NB4 (cell line): ENCODE data around the gene CUX1.

Experiments
- DNase-seq: peaks from one replicate; pipeline ENCODE4 v3.0.0; 2010; ENCODE audit warnings: low read depth
- H3K4me3 ChIP-seq: one replicate; pipeline ENCODE4 v1.5.1; 2011; ENCODE audit warnings: mild to moderate bottlenecking, low read depth, low read length, moderate library complexity
- CTCF ChIP-seq: IDR thresholded peaks from one replicate; pipeline ENCODE4 v1.5.1; 2012; ENCODE audit warnings: low read depth, low read length
- MAX ChIP-seq: IDR thresholded peaks from 2 replicates; pipeline ENCODE4 v1.6.1; 2011; ENCODE audit warnings: low read depth, low read length
- MYC ChIP-seq: IDR thresholded peaks from 2 replicates; pipeline ENCODE4 v1.6.1; 2011; ENCODE audit warnings: low read depth, low read length
- POLR2A ChIP-seq: IDR thresholded peaks from 2 replicates; pipeline ENCODE4 v1.6.1; 2011; ENCODE audit warnings: mild to moderate bottlenecking; ENCODE audit not compliant: insufficient read length; ENCODE audit errors: extremely low read depth

CUX1 gene

GRCh38 chr7:101903515-101903868, 86.1 kb downstream of the CUX1 start:
- H3K4me3 ChIP-seq, result no peak overlapping the region
- TF ChIP-seq POLR2A (no peak), MAX (no peak), MYC (no peak), CTCF (no peak)
- no peak for DNase-seq

- no peak for DNase-seq
- TF ChIP-seq MAX, result no peak
- no peak for TF ChIP-seq POLR2A
- TF ChIP-seq MYC, result no peak
- TF ChIP-seq CTCF, result no peak
- H3K4me3 ChIP-seq, result no peak overlapping the region
Measured at GRCh38 chr7:101904019-101904418, 86.6 kb downstream of the CUX1 start.

- no peak overlapping the region for H3K4me3 ChIP-seq
- TF ChIP-seq CTCF, result no peak
- TF ChIP-seq MAX, result no peak
- TF ChIP-seq POLR2A, result no peak
- no peak for TF ChIP-seq MYC
- DNase-seq, result no peak
Measured at GRCh38 chr7:101905203-101905865, 87.9 kb downstream of the CUX1 start.

DNA sequence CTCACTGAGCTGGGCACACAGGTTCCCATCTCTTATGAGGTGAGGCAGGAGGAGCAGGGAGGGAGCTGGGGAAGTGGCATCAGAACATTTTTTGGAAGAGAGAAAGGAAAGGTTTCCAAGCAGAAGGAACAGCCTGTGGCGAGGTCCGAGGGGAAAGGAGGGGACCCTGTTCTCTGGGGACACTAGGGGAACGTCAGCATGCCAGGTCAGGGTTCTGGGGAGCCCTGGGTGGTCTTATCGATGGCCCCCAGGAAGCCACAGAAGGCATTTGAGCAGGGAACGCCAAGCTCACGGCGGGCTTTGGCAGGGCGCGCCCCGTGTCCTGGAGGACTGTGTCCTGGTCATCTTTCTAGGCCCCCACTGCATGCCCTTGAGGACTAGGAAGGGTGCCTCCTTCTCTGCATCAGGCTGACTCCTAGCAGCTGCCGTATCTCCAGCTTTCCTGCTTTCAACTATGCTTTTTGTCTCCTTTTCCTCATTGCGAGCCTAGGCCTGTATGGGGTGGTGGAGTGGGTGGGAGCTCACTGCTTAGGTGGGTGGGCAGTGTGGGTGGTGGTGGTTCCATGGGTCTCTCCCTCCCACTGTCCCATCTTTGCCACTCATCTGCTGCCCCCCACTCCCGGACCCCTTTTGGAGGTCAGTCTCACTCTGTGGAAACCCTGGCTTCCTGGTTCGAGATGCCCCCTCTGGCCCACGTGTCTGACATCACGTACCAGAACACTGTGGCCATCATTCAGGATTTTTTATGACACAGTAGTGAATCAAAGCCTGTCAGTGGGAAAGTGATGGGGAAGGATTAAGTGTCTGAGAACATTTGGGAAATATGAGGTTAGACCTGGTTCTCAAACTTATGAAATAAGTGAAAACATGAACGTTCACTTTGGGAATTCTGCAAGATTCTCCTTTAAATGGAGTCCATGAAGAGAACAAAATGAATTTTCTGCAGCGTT, 89.1 kb downstream of the CUX1 start:
- no peak overlapping the region for H3K4me3 ChIP-seq
- TF ChIP-seq CTCF (no peak), POLR2A (no peak), MYC (no peak), MAX (no peak)
- DNase-seq, result no peak

DNA sequence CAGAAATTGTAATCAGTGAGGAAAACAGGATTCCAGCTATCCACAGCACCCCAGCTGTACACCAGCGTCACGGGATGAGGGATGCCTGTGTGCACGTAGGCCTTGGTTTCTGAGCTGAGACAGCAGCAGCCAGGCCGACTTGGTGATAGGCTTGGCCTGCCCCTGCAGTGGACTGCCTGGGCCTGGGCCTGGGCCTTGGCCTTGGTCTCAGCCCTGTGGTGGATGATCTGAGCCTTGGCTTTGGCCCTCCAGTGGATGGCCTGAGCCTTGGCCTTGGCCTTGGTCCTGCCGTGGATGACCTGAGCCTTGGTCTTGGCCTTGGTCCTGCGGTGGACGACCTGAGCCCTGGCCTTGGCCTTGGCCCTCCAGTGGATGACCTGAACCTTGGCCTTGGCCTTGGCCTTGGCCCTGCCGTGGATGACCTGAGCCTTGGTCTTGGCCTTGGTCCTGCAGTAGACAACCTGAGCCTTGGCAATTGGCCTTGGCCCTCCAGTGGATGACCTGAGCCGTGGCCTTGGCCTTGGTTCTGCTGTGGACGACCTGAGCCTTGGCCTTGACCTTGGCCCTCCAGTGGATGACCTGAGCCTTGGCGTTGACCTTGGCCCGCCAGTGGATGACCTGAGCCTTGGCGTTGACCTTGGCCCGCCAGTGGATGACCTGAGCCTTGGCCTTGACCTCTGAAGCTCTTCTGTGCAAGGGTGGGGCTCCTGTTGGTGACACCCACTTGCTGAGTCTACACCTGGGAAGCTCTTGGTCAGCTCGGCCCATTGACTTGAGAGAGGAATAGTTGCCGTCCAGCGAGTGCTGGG, 93.8 kb downstream of the CUX1 start:
- no peak for DNase-seq
- no peak overlapping the region for H3K4me3 ChIP-seq
- TF ChIP-seq MAX, result no peak
- no peak for TF ChIP-seq POLR2A
- no peak for TF ChIP-seq MYC
- no peak for TF ChIP-seq CTCF
